Measurements from ENCODE around the gene ULK4. TPM values are rescaled to one million over a fixed set of nuclear protein-coding genes. Genes with fewer than 3 reads are reported as not detected.

The ULK4 gene
- total and polyA plus RNA-seq, 12 donors, result 1.6 to 24.5 (median 6.9) TPM

GRCh38 chr3:41210966-41211365 is 750.9 kb downstream of the ULK4 start:
- H3K9me3 ChIP-seq (replicated peaks in 1 of 3), result no peaks in the 10 kb centered on the region
- no peak overlapping the region for H3K4me3 ChIP-seq
- H3K4me1 ChIP-seq (replicated peaks in 1 of 2), result peaks cover 30 to 75% of the 10 kb centered on the region in 2 donors
- intact Hi-C loops (cut with DNase I), result no loop called here
- no peak for TF ChIP-seq CTCF (IDR thresholded peaks at IDR 0.05)
- TF ChIP-seq POLR2A (IDR thresholded peaks at IDR 0.05), result no peak
- H3K27ac ChIP-seq, result no peak overlapping the region
- no peaks in the 10 kb centered on the region for H3K27me3 ChIP-seq
- WGBS, 4 donors, result 89 to 97% (median 93%) methylated on average over 5 of the region's 5 CpGs
- no peaks in the 10 kb centered on the region for H3K36me3 ChIP-seq (replicated peaks in 1 of 2)
- no peak for DNase-seq

- intact Hi-C loops (cut with DNase I), result loop anchor here in 1 of 2 donors (10.0 kb wide), 1 partner anchor 335 kb away; no protein-coding TSS in a partner anchor
- WGBS, 4 donors, result 54 to 70% (median 59%) methylated on average over 5 of the region's 5 CpGs
- DNase-seq, result peak in 5 of 7 donors; percentile 33 to 61 (median 44)
- H3K36me3 ChIP-seq (replicated peaks in 1 of 2), result no peaks in the 10 kb centered on the region
- H3K9me3 ChIP-seq (replicated peaks in 1 of 3), result no peaks in the 10 kb centered on the region
- TF ChIP-seq CTCF (IDR thresholded peaks at IDR 0.05) (no peak), POLR2A (IDR thresholded peaks at IDR 0.05) (no peak)
- H3K4me3 ChIP-seq, result no peak overlapping the region
- peak overlapping the region in 2 of 5 donors; percentile 36 to 56 for H3K27ac ChIP-seq
- H3K4me1 ChIP-seq (replicated peaks in 1 of 2), result peaks cover 32 to 76% of the 10 kb centered on the region in 2 donors
- H3K27me3 ChIP-seq, result no peaks in the 10 kb centered on the region
Observed at GRCh38 chr3:41209646-41210045, 752.3 kb downstream of the ULK4 start.

GRCh38 chr3:41208507-41209220 is 753.2 kb downstream of the ULK4 start:
- 20 to 34% (median 28%) methylated on average over 7 of the region's 7 CpGs for WGBS, 4 donors
- Histone ChIP-seq H3K4me3 (peak overlapping the region in 1 of 4 donors; percentile 13), H3K27ac (peak overlapping the region in 4 of 5 donors; percentile 1 to 56 (median 30)), H3K4me1 (replicated peaks in 1 of 2) (peaks cover 37 to 76% of the 10 kb centered on the region in 2 donors), H3K9me3 (replicated peaks in 1 of 3) (no peaks in the 10 kb centered on the region), H3K36me3 (replicated peaks in 1 of 2) (no peaks in the 10 kb centered on the region), H3K27me3 (no peaks in the 10 kb centered on the region)
- no peak for TF ChIP-seq POLR2A (IDR thresholded peaks at IDR 0.05)
- TF ChIP-seq CTCF (IDR thresholded peaks at IDR 0.05), result no peak
- intact Hi-C loops (cut with DNase I), result loop anchor here in 1 of 2 donors (10.0 kb wide), 1 partner anchor 334 kb away; no protein-coding TSS in a partner anchor
- DNase-seq, result peak; percentile 38 to 87 (median 66)

GRCh38 chr3:41207355-41207754 is 754.5 kb downstream of the ULK4 start:
- H3K27ac ChIP-seq, result peak overlapping the region in 1 of 5 donors; percentile 27
- no peaks in the 10 kb centered on the region for H3K36me3 ChIP-seq (replicated peaks in 1 of 2)
- 19 to 29% (median 26%) methylated on average over 1 of the region's 1 CpG for WGBS, 4 donors
- intact Hi-C loops (cut with DNase I), result loop anchor here in 1 of 2 donors (10.0 kb wide), 1 partner anchor 333 kb away; no protein-coding TSS in a partner anchor
- DNase-seq, result no peak
- no peaks in the 10 kb centered on the region for H3K27me3 ChIP-seq
- TF ChIP-seq CTCF (IDR thresholded peaks at IDR 0.05), result no peak
- no peak for TF ChIP-seq POLR2A (IDR thresholded peaks at IDR 0.05)
- H3K4me3 ChIP-seq, result no peak overlapping the region
- H3K4me1 ChIP-seq (replicated peaks in 1 of 2), result peaks cover 41 to 76% of the 10 kb centered on the region in 2 donors
- no peaks in the 10 kb centered on the region for H3K9me3 ChIP-seq (replicated peaks in 1 of 3)
